Raji (cell line): ENCODE results near the gene SLC39A3.

ENCODE experiments used
- POLR2A ChIP-seq: IDR thresholded peaks from 2 replicates; pipeline ENCODE4 v1.6.1; 2011; ENCODE audit warnings: low read depth, low read length, control low read depth; ENCODE audit not compliant: insufficient read depth

SLC39A3 gene

DNA sequence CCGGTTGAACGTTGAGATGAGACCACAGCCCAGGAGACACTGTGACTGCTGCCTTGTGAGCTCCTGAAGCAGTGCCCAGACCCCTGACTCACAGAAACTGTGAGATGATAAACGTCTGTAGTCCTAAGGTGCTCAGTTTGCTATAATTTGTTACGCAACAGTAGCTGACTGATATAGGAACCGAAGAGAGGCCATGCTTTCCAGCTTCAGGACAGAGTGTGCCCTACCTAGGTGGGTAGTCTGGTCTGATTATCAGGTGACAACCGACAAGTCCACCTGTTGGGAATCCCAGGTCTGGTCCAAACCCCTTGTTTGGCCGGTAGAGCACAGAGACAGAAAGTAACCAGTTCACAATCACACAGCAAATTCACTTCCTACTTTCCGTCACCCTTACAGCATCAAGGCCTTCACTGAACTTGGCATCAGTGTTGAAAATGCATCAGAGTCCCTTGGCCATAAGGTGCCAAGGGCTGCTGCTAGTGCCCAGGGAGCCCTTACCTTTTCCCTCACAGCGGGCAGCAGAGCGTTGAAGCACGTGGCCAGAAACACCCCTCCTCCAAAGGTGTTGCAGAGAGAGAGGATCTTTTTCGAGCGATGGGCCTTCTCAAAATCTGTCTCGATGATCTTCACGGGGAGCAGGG, 3.1 kb downstream of the SLC39A3 start:
- TF ChIP-seq POLR2A: no peak

DNA sequence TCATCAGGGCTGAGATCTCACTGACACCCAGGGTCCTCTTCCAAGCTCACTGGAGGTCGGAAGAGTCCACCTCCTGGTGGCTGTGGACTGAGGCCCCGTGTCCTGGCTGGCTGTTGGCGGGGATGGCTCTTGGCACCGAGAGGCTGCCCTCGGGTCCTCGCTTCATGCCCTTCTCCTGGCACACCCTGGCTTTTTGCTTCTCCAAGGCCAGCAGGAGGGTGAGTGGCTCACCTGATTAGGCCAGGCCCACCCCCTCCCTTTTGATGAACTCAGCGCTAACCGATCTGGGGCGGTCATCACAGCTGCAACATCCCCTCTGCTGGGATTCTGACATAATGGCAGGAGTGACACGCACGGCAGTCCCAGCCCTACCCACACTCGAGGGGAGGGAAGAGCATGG, 4.4 kb downstream of the SLC39A3 start:
- no peak for TF ChIP-seq POLR2A

DNA sequence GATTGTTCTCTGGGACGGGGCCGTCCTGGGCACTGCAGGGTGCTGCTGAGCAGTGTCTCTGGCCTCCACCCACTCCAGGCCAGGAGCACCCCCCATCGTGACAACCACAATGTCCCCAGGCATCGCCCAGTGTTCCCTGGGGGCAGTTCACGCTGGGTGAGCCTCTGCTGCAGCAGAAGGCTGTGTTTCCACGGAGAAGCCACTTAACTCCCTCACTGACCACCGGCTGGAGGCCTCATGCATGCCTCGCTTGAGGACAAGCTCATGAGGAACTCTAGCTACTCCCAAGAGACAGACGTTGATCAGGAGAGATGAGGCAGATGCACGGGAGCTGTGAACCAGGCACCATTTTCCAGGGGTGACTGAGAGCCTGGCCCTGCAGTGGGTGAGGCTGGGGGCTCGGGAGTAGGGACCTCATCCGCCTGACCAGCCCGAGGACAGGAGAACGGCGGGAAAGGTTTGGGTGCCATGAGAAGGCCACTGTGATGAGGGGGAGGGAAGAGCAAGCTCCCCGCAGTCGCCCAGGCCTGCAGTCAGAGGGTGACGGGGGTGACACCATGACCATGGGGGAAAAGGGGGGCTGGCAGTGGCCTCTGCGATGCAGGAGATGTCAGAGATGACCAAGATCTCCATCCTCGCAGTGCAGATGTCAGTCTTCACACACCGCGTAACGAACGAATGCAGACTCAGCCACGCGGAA, 5.1 kb downstream of the SLC39A3 start:
- TF ChIP-seq POLR2A: no peak

DNA sequence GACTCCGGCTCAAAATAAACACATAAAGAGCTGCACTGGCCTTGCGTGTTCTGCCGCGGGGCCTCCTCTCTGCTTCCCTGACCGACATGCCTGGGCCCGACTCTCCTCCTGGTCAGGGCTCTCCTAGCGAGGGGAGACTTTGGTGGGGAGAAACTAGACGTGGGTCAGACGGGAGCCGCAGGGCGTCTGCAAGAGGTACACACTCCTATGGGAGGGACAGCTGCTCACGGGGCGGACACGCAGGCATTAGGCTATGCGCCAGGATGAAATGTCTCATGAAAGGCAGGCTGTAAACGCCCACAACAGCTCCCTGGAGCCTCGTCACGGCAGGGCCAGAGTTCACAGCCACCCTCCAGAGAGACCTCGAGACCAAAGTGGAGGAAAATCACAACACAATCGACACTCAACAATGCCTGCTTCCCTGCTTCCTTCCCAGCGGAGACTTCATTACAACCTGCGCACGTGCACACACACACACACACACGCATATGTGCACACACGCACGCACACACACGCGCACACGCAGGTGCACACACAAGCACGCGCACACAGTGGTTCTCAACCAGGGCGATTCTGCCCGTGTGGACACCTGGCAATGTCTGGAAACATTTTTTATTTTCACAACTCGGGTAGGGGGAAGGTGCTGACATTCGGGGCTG, 5.8 kb downstream of the SLC39A3 start:
- TF ChIP-seq POLR2A: no peak

DNA sequence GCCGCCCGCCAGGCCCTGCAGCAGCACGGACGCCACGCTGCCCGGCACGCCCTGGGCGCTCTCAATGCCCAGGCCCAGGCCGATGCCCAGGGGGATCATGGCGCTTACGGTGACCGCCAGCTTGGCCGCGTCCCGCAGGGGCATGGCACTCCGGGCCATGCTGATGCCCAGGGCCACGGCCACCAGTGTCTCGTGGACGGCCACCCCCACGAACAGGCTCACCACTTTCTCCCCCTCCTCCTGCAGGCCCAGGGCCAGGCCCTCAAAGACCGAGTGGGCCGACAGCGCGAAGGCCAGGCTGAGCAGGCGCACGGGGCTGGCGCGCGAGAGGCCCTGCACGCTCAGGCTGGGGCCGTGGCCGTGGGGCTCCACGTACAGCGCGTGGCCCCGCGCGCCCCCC, 6.9 kb downstream of the SLC39A3 start:
- TF ChIP-seq POLR2A: no peak

DNA sequence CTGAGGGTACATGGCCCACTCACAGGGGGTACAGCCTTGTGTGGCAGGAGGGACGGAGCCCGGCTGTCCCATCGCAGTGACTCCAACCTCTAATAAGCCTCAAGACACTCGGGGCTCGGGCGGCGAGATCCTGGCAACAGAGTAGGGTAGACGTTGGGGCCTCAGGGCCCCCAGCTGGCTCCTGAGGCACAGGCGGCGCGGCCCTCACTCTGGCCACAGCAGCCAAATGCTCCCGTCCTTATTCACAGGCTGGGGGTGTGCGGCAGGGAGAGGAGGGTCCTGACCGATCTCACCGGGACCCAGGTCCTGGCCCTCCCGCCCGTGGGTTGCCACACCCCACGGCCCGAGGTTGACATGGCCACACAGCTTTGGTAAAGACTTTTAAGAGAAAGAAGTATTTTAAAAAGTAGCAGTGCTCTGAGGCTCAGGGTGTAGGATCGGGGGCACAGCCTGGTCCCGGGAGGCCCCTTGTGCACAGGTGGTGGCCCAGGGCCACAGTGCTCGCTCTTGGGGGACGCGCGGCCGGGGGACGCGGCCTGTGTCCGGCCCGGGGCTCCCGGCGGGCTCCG, 7.6 kb downstream of the SLC39A3 start:
- TF ChIP-seq POLR2A: no peak

DNA sequence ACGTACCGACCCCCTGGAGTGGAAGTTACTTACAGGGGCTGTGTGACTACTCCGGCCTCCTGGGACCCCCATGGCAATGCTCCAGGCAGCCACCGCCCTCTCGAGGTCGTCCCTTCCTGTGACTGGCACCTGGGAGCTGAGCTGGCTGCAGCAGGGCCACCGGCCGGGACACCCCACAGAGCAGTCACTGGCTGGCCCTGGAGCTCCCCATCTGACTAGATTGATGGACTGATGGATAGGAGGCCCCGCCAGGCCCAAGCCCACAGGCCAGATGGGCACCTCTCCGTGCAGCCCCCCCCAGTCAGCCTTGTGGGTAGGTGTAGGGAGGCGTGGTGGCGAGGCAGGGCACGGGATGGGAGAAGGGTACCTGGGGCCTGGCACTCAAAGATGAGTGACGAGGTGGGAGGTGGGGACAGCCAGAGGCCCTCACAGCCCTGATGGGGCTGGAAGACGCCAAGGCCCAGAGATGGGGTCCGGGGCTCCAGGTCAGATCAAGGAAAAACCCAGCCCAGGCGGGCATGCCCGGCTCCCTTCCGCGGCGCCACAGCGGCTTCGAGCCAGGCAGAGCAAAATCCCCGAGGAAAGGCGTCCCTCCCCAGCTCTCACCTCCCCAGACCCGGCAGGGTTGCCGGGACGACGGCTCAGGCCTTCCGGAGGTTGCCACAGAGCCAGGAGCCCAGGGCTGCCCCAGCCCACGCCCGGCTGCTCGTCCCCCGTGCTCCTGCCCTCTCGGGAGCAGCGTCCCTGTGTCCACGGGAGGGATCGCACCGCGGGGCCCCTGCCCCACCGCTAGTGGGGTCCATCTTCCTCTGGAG, 8.4 kb downstream of the SLC39A3 start:
- no peak for TF ChIP-seq POLR2A

DNA sequence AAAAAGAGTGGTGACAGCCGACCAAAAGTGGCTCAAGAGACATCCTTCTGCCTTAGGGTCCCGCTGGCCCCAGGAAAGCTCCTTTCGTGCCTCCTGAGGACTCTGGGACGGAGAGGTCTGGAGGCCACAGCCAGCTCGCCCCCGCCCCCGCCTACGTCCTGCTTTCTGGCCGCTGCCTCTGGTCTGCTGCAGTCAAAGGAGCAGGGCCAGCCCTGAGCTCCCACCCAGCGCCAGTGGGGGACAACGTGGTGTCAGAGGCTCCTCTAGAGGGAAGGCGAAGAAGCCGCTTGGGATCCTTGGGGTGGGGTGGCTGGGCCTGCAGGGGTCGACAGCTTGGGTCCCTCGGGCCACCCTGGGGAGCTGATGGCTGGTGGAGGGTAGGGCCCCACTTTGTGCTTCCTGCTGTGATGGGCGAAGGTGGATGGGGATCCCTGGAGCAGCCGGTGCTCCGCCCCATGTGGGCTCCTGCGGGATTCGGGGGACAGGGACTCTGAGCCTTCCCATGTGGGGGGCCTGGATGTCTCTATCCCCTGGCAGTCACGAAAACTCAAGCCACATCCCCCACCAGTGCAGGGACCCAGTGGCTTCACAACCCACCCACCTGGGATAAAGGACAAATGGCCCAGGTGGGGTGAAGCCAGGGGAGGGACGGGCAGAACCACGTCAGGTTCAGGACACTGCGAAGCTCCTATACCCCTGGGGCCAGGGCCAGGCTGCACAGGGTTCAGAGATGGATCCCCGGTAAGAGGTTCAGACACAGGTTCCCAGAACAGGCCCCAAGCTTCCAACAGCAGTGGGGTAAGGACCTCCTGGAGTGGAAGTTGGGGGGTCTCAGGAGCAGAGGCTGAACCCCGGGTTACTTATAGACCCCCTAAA, 9.6 kb downstream of the SLC39A3 start:
- no peak for TF ChIP-seq POLR2A

DNA sequence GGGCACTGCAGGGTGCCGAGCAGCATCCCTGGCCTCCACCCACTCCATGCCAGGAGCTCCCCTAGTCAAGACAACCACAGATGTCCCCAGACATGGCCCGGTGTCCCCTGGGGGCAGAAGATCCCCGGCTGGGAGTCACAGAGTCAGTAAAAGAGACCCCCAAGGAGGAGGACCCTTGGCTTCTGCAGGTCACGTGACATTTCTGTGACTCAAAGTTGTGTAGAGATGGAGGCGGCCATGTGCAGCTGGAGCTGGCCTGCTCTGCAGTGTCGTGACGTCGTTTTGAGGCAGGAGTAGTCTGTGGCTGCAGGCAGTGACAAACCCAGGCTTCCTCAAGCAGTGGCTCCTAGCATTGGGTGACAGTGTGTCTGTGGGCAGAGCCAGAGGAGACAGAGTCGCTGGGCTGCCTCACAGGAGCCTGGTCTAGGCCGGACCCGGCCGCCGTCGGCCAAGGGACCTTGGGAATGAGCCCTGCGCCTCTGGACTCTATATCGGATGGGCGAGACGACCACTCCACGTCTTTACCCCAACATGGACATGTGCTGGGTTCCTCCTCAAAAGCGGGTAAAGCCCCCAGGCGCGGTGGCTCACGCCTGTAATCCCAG, 10.9 kb downstream of the SLC39A3 start:
- no peak for TF ChIP-seq POLR2A

DNA sequence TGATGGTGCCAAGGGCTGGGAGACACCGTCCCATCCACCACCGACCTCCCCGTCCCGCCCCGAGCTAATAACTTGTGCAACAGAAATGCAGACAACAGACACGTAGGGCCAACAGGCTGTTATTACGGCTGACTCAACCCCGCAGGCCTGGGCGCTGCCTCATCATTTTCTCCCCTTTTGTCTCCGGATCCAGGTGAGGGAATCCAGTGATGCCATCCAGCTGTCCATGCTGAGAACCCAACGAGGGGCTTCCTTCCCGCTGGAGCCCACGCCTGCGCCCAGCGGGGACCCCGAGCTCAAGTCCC, 12.2 kb downstream of the SLC39A3 start:
- no peak for TF ChIP-seq POLR2A

DNA sequence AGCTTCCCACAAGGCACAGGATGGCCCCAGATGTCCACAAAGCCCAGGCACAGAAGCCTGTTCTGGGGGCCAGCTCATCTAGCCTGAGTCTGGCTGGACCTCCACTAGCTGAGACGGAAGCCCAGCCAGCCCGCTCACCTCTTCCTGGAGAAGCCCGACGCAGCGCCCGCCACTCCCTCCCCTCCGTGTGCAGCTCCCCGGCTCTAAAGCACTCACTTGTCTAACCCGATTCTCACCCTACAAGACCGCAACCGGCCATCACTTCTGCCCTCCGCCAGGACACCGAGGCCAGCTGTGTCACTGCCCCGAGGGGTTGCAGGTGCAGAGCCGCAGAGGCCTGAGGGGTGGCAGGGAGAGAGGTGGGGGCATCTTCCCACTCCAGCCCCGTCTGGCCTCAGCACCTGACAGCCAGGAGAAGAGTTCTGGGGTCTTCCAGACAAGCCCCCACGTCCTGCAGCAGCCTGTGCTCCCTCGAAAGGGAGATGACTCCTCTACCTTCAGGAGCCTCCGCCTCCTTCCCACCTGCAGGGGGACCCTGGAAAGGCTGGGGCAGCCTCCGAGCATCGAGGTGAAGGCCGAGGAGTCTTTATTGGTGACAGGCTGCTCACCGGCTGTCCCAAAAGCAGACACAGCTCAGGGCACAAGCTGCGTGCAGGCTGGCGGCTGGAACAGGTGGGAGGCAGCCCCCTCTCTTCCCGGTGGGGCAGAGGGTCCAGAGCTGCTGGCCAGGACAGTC, 12.7 kb downstream of the SLC39A3 start:
- no peak for TF ChIP-seq POLR2A

DNA sequence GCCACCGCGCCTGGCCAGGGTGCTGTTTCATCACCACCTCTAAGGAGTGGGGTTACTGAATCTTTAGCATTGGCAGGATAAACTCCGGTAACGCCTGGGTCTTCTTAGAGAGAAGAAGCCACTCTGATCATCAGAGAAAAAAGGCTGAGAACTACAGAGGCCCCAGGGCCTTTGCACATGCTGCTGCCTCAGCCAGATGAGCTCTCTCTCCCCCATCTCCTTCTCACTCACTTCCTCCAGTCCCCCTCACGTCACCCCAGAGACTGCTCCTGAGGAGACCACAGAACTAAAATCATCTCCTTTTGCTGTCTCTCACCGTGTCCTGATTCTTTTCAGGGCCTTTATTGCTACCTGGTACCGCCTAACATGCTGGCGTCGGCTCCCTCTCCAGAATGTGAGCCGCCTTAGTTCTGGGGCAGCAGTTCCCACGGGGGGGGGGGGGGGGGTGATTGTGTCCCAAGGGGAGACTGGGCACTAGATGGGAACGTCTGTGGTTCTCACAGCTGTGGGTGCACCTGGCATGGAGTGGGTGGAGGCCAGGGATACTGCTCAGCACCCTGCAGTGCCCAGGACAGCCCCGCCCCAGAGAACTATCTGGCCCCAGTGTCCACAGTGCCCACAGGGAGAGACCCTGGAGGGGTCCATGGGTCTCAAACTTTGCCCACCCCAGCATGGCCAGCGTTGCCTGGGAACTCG, 13.5 kb downstream of the SLC39A3 start:
- TF ChIP-seq POLR2A: no peak

DNA sequence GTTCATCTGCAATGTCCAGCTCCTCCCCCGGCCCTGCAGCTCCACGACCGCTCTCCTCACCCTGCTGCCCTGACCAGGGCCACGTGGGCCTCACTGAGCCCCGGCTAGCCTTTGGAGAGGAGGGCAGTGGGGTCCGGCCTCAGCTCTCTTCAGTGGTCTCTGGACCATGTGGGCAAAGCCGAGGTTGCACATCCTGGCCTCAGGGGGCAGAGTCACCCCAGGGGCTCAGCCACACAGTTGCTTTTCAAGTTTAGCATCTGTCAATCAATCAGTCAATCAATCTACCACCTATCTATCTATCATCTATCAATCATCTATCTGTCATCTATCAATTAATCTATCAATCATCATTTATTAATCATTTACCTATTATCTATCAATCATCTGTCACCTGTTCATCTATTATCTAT, 15.7 kb downstream of the SLC39A3 start:
- no peak for TF ChIP-seq POLR2A
